Breast epithelium (tissue), 4 donors: ENCODE measurements around the gene UNC119. TPM values are rescaled to one million over a fixed set of nuclear protein-coding genes. Genes with fewer than 3 reads are reported as not detected.
"Not testable (repeated sequence)": the region's sequence is repeated elsewhere in the genome, so short reads cannot be mapped to it uniquely, and the experiment has no call there.

ENCODE experiments used
- DNase-seq, 2 donors: peaks; one replicate each; pipeline ENCODE4 v3.0.0-alpha.2; 2019; ENCODE audit warnings: low spot score in 2 of 2
- H3K27ac ChIP-seq, 2 donors: fragments of 200-600 bp; sonication (generic) in 1 of 2; one replicate each; pipeline ENCODE4 v1.5.1; 2016 to 2019; ENCODE audit warnings: mild to moderate bottlenecking in 1 of 2
- H3K27me3 ChIP-seq, 2 donors: fragments of 200-600 bp; sonication (generic) in 1 of 2; one replicate each; pipeline versions ENCODE4 v1.5.1 to v1.6.0; 2017 to 2019; ENCODE audit warnings: control low read depth in 1 of 2, mild to moderate bottlenecking in 1 of 2
- H3K36me3 ChIP-seq: fragments of 200-600 bp; one replicate; pipeline ENCODE4 v1.5.1; 2019
- H3K4me1 ChIP-seq, 2 donors: fragments of 200-600 bp; sonication (generic); one replicate each; pipeline ENCODE4 v1.5.1; 2016 to 2019; ENCODE audit warnings: control low read depth in 1 of 2
- H3K4me3 ChIP-seq, 3 donors: fragments of 200-600 bp; sonication (generic); 1 replicate in 2 of 3; 2 replicates in 1 of 3; pipeline ENCODE4 v1.5.1; 2016 to 2019; ENCODE audit warnings: mild to moderate bottlenecking in 3 of 3, moderate library complexity in 2 of 3
- H3K9me3 ChIP-seq, 2 donors: fragments of 200-600 bp; sonication (generic) in 1 of 2; one replicate each; pipeline ENCODE4 v1.5.1; 2016 to 2019; ENCODE audit warnings: control low read depth in 1 of 2
- POLR2A ChIP-seq: fragments of 450-650 bp; IDR thresholded peaks from one replicate; pipeline ENCODE4 v1.6.1; 2016; ENCODE audit warnings: antibody characterized with exemption, mild to moderate bottlenecking, moderate library complexity
- POLR2AphosphoS5 ChIP-seq, 3 donors: sonication (generic); formaldehyde crosslinking; IDR thresholded peaks; one replicate each; pipeline ENCODE4 v1.6.1; 2017; ENCODE audit warnings: antibody characterized with exemption in 3 of 3
- intact Hi-C: fragments of 100-400 bp; cut with DNase I; formaldehyde crosslinking; loops from one replicate; pipeline ENCODE4 v1.15.1; 2023; ENCODE audit warnings: low total_unique reads
- total RNA-seq, 3 donors: library from RNA; depleted of rRNA; stranded (reverse); fragments of >200 nt; gene quantifications; one replicate each; pipeline ENCODE4 v1.1.0, GENCODE V29; 2016
- TF ChIP-seq, protein P1 (sequence below), 3 donors: fragments of 450-650 bp; IDR thresholded peaks; one replicate each; pipeline ENCODE4 v1.5.1; 2016 to 2017; ENCODE audit warnings: antibody characterized with exemption in 3 of 3, mild to moderate bottlenecking in 3 of 3, moderate library complexity in 3 of 3

Gene UNC119
- total RNA-seq, 3 donors from 2014 or later, result 19.2 to 34.1 (median 32.9) TPM

DNA sequence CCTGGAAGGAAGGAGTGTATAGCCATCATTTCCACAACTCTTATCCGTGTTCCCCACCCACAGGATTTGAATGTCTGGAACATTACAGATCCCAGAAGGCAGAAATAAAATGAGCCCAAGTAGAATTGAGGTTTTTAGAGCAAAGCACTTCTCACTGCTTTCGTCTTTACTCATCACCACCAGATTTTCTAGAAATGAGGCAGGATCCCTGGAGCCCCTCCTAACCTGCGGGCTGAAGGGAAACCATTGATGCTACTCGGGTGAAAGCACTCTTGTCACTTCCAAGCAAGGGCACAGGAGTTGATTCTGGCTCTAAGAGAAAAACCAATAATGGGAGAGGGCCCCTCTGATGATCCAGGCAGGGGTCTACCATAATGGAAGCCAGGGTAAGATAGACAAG, 27.1 kb upstream of the UNC119 start:
- no peak for DNase-seq
- TF ChIP-seq POLR2A, result no peak
- no peak for TF ChIP-seq POLR2AphosphoS5 (IDR thresholded peaks at IDR 0.05)
- TF ChIP-seq, protein P1, sequence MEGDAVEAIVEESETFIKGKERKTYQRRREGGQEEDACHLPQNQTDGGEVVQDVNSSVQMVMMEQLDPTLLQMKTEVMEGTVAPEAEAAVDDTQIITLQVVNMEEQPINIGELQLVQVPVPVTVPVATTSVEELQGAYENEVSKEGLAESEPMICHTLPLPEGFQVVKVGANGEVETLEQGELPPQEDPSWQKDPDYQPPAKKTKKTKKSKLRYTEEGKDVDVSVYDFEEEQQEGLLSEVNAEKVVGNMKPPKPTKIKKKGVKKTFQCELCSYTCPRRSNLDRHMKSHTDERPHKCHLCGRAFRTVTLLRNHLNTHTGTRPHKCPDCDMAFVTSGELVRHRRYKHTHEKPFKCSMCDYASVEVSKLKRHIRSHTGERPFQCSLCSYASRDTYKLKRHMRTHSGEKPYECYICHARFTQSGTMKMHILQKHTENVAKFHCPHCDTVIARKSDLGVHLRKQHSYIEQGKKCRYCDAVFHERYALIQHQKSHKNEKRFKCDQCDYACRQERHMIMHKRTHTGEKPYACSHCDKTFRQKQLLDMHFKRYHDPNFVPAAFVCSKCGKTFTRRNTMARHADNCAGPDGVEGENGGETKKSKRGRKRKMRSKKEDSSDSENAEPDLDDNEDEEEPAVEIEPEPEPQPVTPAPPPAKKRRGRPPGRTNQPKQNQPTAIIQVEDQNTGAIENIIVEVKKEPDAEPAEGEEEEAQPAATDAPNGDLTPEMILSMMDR (IDR thresholded peaks at IDR 0.05), result no peak
- H3K27ac ChIP-seq, result no peak overlapping the region
- no peaks in the 10 kb centered on the region for H3K4me1 ChIP-seq
- H3K9me3 ChIP-seq, result no peaks in the 10 kb centered on the region
- intact Hi-C loops, result no loop called here
- H3K36me3 ChIP-seq, result no peaks in the 10 kb centered on the region
- no peaks in the 10 kb centered on the region for H3K27me3 ChIP-seq
- H3K4me3 ChIP-seq, result no peak overlapping the region

DNA sequence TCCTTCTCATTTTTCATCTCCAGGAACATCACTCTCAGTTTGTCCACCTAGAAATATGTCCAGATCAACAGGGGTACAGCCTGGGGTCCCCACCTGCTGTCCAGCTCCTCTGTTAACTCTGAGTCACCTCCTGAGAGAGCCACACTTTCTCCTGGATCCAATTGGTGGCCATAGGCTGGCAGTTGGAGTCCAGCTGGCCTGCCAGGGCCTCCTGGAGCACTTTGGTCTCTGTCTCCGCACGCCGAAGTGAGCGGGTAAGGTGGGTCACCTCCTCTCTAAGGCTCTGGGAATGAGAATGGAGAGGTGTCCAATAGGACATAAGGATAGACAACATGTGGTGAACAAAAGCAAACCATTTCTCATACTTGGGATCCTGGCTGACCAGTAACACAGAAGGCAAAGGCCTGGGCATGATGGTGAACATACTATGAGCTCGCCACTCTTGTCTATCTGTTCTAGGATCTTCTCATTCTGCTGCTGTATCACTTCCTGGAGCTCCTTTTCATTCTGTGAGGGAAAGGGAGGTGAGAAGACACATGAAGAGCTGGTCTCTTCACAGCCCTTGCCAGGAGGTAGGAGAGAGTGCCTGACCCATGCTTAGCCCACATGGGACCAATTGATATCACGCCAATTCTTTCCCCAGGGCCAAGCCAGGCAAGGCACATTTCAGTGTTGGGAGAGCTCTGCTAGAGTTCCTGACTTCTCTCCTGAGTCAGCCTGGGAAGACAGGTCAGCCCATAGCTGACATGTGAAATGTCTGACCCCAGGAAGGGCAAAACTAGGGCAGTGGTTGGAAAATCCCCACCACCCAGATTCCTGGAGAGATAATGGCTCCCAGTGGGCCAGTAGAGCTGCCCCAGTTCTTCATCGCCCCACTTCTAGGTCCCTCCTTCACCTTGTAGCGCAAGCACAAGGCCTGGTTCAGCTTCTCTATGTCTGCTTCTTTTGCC, 26.1 kb upstream of the UNC119 start:
- TF ChIP-seq POLR2A (no peak), POLR2AphosphoS5 (IDR thresholded peaks at IDR 0.05) (no peak)
- TF ChIP-seq, protein P1 (IDR thresholded peaks at IDR 0.05), result no peak
- no peak for DNase-seq
- Histone ChIP-seq H3K4me1 (no peaks in the 10 kb centered on the region), H3K36me3 (no peaks in the 10 kb centered on the region), H3K27me3 (no peaks in the 10 kb centered on the region), H3K27ac (no peak overlapping the region), H3K4me3 (no peak overlapping the region), H3K9me3 (no peaks in the 10 kb centered on the region)
- intact Hi-C loops, result no loop called here

DNA sequence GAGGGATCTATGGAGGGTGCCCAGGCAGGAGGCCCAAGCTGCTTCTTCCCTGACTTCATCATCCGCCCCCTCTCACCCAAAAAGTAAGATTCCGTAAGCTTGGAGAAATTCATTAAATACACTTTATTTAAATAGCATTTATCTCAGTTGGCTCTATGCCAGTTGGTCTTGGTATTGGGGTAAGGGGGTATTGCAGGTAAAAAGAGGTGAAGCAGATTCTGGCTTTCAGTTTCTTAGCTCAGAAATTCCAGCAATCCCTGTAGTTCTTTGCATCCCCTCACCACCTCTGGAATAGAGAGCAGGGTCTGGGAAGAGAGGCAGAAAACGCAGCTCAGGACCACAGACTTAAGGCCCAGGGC, 25.0 kb upstream of the UNC119 start:
- intact Hi-C loops, result no loop called here
- Histone ChIP-seq H3K27ac (peak overlapping the region; percentile 56 to 76), H3K4me1 (no peaks in the 10 kb centered on the region), H3K27me3 (no peaks in the 10 kb centered on the region), H3K9me3 (no peaks in the 10 kb centered on the region), H3K4me3 (peak overlapping the region in 1 of 3 donors; percentile 64), H3K36me3 (no peaks in the 10 kb centered on the region)
- TF ChIP-seq POLR2A (no peak), POLR2AphosphoS5 (IDR thresholded peaks at IDR 0.05) (no peak)
- TF ChIP-seq, protein P1 (IDR thresholded peaks at IDR 0.05), result no peak
- no peak for DNase-seq

DNA sequence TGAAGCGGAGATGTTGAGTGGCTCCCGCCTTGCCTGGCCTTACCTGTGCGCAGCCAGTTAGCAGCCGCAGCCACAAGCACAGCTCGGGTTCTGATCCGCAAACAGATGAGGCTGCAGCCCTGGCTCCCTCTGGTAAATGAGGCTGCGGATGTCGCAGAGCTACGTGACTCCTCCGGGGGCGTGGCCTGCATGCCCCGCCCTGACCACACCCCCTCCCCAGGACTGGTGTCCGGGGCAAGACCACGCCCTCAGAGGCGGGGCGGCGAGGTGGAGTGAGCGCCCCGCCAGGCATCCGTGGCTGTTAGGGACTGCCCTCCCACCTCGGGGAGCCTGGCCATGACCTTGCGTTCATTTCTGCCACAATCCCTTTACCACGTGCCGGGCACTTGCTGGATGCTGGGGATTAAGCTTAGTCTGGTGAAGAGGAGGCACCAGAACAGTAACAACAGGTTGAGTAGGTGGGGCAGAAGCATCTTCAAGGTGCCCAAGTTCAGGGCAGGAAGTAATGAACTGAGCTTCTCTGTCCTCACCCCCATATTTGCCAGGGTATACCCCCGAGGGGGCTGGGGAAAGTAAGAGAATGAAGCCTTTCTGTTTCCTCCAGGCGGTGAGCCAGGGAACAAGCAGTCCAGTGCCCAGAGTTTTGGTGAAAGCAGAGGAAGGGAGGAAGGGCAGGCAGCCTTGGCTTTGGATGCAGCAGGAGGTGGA, 24.5 kb upstream of the UNC119 start, which contains the start of gene ALDOC:
Gene ALDOC (minus strand): TSS at position 138 of the 708 bp plus-strand sequence. CDS start 1,363 bp downstream, outside the sequence.
- Histone ChIP-seq H3K4me1 (no peaks in the 10 kb centered on the region), H3K4me3 (peak within 1 kb of the TSS; percentile 0 to 64 (median 42)), H3K36me3 (no peaks in the 10 kb centered on the region), H3K27me3 (no peaks in the 10 kb centered on the region), H3K9me3 (no peaks in the 10 kb centered on the region), H3K27ac (peak within 1 kb of the TSS; percentile 56 to 76)
- intact Hi-C loops, result no loop called here
- peak; percentile 93 to 96 for DNase-seq
- TF ChIP-seq, protein P1 (IDR thresholded peaks at IDR 0.05), result no peak
- TF ChIP-seq POLR2A (peak; percentile 31), POLR2AphosphoS5 (IDR thresholded peaks at IDR 0.05) (peak; percentile 48 to 76 (median 53))

DNA sequence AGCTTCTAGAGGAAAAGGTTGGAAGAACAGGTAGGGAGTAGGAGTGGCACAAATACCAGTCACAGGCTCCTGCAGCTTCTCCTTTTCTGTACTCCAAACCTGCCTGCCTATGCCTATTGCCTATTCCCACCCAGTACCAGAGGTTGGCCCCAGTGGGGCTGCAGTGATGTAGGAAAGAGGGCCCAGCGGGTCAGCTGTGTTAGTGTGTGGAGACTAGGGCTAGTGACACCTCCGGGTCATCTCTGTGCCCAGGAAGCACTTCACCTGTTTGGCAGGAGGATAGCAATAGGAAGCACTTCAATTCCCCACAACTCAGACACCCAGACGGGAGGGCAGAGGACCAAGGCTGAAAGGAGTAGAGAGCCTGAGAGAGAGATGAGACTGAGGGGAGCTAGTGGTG, 23.6 kb upstream of the UNC119 start:
- intact Hi-C loops, H3K36me3 ChIP-seq, H3K9me3 ChIP-seq: not testable (repeated sequence)

More for the DNA sequence above, 23.6 kb upstream of the UNC119 start:
- H3K27me3 ChIP-seq, H3K4me1 ChIP-seq, DNase-seq, H3K27ac ChIP-seq: not testable (repeated sequence)
- peak overlapping the region in 2 of 3 donors; percentile 11 to 12 for H3K4me3 ChIP-seq
